Activated T-cell treated with anti-CD3 and anti-CD28 coated beads for 24 hours (primary cell): ENCODE measurements around the gene DERL2.

Source experiments
- DNase-seq: peaks from one replicate; pipeline ENCODE4 v3.0.0-alpha.2; 2020; ENCODE audit warnings: low read depth

The DERL2 gene

DNA sequence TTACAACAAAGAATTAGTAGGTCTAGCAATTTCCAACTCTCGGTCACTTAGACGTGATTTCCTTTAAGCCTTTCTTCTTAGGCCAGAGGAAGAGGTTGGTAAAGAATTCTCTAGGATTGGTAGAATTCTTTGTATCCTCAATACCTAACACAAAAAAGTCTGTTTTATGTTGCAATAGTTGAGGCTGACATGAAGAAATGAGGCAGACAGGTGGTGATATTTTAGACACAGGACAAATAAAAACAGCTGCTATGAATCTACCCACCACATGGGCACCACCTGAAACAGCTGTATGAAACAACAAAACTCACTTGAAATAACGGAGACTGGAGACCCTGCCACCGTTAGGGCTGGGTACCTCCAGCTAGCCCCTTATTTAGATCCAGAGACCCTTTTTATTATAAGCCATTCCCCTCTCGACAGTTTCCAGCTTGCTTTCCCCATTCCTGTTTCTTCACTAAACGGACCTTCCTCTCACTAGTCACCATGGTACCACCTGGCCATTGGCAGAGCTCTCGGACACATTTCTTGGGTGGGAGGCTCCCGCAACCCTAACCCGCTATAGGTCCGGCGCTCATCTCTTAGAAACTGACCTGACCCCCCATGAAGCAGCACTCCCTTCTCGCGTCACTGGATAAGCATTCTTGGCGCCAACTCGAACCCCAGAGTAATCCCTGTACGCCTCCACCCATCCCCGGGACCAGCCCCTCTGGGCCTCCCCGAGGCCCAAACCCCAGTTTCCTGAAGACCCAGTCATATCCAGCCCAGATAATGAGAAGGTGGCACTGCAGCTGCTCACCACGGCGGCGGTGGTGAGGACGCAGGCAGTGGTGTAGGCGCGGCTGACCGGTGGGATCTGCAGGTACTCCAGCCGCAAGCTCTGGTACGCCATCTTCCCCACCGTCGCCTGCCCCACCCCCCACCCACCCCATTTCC lies at the start of gene DERL2:
Gene DERL2, minus strand, starts transcription at position 909 of the 936 bp plus-strand sequence. Its CDS starts 17 bp downstream, at position 892.
- DNase-seq = no peak

DNA sequence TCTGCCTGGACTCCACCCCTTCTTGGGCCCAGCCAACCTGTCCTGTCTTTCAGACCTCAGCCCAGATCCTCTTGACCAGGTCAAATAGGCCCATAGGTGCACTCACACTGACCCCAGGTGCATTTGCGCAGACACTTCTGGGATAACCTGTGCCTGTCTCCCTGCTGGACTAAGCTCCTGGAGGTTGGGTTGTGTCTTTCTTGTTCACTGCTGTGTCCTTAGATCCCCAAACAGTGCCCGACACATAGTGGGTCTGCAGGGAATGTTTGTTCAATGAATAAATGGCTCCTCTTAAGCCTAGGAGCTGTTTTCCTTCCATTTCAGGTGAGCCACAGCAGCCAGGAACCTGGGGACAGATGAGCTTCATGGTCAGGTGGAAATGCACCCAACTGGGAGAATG lies 49.5 kb upstream of the DERL2 start:
- DNase-seq = no peak

DNA sequence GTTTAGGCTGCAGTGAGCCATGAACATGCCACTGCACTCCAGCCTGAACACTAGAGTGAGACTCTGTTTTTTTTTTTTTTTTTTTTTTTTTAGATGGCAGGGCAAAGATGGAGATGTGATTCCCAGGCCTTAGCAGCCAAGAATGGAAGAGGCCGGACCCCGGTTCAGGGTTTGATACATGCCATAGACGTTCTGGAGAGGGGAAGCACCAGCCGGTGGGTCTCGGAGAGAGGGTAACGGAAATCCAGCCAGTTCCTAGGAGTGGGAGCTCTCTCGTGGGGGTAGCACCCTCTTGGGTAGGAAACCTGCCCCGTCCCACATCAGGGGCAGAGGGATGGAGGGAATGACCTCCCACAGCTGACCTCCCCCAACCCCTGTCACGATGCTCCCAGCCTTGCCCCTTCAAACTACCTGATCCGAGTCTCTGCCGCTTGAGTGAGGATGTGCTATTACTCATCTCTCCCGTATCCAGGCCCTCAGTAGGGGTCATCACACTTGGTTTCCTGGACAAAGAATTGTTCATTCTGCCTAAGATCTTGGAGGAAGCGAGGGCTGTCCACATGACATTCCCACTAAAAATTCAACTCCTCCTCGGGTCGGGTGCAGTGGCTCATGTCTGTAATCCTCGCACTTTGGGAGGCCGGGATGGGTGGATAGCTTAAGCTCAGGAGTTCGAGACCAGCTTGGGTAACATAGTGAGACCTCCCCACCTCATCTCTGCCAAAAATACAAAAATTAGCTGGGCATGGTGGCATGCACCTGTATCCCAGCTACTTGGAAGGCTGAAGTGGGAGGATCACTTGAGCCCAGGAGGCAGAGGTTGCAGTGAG lies 47.7 kb upstream of the DERL2 start:
- no peak for DNase-seq

DNA sequence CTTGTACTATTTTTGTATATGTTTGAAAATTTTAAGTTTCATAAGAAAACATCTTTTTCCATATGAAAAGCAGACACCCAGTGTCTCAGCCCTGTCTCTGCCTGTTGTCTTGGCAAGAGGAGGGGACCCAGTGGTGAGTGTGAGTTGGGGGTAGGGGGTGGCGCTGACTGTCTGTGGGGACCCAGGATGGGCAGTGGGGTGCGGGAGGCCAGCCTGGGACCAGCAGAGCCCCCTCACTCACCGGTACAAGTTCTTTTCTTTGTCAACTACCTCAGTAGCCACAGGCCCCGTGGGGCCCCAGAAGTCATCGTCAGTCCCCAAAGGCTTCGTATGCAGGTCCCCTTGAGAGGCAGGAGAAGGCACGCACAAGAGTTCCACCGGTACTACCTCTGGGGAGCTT lies 46.6 kb upstream of the DERL2 start:
- DNase-seq = no peak

DNA sequence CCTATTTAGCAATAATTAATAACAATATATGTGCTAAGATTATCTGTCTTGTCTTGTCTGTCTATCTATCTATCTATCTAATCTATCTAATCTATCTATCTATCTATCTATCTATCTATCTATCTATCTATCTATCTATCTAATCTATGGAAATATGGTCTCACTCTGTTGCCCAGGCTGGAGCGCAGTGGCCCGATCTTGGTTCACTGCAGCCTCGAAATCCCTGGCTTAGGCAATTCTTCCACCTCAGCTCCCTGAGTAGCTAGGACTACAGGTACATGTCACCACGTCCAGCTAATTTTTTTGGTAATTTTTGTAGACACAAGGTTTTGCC lies 45.1 kb upstream of the DERL2 start:
- DNase-seq = no peak

DNA sequence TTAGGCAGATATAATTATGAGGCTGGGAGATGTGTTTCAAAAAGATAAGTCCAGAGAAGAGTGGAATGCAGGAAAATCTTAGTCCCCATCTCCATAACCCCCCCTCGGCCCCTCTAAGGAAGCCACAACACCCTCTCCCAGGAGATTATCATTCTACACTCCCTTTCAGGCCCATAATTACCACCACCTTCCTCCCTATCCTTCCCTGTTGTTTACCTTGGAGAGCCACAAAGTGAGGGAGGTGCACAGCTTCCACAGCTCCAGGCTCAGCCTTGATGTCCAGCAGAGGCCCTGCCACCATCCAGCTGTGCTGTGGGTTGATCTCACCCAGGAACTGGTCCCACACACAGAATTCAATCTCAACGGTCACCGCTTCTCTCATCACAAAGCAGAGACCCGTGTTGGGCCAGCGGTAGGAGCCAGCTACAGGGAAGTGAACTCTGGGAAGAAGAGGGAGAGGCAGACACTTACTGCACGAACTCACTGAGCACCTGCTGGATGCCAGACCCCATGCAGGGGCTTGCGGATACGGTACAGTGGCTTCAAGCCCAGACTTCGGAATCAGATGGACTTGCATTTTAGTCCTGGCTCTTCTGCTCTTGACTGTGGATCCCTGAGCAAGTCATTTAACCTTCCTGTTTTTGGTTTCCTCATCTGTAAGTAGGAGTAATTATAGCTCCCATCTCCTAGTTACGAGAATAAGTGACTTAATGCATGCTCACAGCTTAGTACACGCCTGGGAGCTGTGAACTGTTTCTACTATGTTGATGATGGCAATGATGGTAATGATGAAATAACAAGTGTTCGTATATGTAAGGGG lies 44.5 kb upstream of the DERL2 start:
- DNase-seq = no peak

DNA sequence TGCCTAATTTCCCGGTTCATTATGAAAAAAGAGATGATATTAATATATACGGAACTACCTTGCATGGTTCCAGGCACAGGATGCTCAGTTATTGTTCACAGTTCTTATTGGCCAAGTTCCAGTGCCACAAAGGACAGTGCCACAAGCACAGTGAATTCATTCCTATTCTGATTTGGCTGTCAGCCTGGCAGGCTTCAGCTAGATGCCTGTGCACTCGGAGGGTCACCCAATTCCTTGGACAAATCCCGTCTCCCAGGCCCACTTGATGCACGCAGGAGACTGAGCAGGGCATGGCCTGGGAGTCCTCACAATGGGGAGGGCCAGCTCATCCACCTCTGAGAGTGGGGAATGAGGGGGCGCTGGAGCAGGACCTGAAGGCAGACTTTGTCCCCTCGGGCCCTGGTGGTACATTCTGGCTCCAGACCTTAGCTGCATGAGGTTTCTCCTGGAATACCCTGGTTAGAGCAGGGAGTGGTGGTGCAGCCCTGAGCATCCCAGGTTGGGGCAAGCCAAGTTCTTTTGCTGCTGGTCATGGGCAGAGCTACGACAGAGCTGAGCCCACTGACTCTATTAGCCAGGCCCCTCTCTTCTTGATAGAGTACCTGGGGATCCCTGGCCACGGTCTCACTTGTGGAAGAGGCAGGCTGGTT lies 41.7 kb upstream of the DERL2 start:
- DNase-seq = no peak

DNA sequence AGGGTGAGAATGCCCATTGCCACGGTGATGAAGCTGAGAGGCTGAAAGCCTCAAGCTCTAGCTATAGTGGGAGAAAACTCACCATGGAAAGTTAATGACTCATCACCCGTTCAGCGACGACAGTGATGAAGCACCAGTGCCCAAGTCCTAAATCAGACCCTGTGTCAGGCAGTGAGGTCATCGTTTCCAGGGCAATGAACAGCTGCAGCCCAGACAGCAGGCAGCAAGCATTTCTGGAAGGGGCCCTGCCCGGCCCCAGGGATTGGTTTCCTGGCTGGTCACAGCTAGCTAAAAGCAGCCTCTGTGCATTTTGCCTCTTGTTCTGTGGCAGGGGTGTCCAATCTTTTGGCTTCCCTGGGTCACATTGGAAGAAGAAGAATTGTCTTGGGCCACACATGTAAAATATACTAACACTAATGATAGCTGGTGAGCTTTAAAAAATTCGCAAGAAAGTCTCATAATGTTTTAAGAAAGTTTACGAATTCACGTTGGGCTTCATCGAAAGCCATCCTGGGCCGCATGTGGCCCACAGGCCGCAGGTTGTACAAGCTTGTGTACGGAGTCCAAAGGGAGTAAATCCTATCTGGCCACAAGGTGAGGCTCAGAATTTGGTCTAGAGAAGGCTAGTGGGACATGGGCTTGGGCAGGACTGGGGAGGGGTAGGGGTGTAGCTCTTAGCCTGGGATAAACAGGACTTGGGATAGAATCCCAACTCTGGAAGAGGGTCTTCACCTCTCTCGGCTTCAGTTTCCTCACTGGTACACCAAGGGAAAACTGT lies 41.0 kb upstream of the DERL2 start:
- peak; percentile 63 for DNase-seq

DNA sequence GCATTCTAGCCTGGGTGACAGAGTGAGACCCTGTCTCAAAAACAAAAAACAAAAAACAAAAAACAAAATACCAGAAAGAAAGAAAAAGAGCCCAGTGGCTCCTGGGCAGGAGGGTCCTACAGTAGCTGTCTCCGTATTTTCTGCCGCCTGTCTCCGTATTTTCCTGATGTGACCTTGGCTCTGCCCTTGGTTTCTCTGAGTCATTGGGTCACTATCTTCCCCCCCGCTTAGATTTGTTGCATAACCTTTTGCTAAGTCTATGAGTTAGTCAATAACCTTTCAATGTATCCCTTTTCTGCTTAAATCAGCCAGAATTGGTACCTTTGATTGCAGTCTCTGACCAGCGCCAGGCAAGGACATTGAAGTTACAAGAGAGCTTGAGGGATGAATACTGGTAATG lies 37.3 kb upstream of the DERL2 start:
- no peak for DNase-seq

DNA sequence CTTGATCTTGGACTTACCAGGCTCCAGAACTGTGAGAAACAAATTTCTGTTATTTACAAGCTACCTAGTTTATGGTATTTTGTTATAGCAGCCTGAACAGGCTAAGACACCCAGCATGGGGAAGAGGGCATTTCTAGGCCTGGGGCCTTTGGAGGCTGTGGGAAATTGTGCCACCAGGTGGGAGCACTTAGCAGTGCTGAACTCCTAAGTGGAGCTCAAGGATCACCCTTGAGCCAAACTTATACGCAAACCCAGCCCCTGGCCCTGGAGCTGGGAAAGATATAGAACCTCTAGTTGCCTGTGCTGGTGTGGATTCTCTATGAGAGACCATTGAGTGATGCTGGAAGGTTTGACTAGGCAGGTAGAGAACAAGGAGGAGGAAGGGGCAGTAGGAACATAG lies 36.5 kb upstream of the DERL2 start:
- no peak for DNase-seq

DNA sequence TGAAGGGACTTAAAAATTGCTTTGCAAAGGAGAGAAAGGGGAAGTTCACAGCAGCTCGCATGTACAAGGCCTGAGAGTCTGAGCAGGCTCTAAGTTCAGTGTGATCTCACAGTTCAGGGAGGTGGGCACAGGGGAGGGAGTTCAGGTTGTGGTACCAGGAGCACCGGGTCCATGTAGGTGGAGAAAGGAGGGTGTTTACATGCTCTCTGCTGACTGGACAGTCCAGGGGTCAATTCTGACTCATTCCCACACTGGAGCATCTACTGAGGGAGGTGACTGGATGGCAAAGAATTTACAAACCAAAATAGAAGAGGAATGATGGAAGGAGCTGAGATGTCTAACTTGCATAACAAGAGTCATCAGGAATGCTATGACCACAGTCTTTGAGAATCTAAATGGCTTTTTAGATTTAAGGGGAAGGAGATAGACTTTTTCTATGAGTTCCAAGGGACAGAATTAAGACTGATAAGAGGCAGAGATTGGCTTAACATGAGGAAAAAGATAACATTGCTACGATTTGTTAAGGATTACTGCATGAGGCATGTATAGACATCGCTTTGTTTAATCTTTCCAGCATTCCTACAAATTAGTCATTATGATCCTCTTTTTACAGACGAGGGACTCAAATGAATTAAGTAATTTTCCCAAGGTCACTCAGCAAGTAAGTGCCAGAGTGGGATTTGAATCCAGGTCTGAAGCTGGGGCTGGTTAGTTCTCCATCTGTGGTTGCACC lies 30.2 kb upstream of the DERL2 start:
- no peak for DNase-seq

DNA sequence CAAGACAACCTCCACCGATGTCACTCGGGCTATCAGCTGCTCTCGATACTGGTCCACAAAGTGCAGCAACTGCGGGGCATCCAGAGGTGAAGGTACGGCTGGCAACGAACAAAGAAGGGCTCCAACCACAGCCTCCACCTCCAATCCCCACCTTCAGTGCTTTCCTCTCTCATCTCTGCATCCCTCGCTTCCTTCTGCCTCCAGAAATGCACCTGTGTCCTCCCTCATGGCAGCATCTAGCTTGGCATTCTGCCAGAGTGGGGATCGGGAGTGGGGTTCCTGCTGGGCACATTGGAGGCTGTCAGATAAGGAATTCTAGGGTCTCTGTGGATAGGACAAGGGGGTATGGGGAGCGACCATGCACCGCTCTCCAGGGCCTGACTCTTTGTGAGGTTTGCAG lies 29.0 kb upstream of the DERL2 start:
- no peak for DNase-seq

DNA sequence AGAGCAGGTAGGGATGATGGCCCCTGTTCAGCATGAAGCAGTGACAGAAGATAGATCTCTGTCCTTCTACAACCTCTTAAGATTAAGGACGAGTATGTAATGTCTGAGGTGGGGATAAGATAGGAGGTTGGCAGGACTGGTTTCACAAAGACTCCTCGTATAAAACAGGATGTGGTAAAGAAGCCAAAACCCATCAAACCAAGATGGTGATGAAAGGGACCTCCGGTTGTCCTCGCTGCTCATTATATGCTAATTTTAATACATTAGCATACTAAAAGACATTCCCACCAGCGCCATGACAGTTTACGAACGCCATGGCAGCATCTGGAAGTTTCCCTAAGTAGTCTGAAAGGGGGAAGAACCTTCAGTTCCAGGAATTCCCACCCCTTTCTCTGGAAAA lies 27.6 kb upstream of the DERL2 start:
- no peak for DNase-seq

DNA sequence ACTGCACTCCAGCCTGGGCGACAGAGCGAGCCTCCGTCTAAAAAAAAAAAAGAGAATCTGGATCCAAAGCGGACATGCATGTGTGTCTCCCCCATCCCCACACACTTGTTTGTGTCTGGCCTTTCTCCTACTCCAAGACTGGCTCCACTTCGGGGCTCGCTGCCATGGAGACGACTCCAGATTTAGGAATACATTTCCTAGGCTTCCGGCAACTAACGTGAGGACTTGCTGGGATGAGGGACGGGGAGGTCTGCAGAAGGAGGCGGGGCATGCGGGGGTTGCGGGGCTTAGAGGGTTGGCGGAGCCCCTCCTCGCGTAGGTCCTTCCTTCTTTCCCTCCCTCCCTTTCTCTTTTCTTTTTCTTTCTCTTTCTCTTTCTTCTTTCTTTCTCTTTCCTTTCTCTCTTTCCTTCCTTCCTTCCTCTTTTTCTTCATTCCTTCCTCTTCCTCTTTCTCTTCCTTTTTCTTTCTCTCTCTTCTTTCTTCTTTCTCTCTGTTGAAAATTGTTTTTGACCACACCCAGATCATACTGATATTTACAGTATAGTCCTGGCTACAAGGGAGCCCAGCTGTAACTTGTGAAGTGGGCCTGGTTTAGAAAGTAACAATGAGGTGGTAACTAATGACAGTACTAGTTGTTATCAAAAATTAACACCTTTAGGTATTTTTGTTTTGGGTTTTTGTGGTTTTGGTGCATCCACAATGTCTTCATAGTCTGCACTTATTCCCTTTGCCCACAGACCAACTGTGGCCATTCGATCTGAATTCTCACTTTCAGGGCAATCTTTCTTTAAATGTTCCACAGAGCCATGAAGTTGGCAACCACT lies 25.6 kb upstream of the DERL2 start:
- DNase-seq = no peak

DNA sequence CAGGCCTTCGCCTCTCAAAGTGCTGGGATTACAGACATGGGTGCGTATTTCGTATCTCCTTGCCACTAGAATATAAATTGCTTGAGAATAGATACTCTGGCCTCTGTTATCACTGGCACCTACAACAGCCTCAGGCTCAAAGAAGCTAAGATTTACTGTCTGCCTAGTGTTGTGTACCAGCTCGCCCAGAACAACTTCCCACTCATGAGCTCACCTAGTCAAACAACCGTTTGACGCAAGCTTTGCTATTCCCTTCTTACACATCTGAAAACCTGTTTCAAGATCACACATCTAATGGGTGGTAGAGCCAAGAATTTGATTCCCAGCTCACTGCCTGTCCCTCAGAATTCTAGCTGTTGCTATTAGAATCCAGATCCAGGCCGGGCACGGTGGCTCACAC lies 24.8 kb upstream of the DERL2 start:
- no peak for DNase-seq

DNA sequence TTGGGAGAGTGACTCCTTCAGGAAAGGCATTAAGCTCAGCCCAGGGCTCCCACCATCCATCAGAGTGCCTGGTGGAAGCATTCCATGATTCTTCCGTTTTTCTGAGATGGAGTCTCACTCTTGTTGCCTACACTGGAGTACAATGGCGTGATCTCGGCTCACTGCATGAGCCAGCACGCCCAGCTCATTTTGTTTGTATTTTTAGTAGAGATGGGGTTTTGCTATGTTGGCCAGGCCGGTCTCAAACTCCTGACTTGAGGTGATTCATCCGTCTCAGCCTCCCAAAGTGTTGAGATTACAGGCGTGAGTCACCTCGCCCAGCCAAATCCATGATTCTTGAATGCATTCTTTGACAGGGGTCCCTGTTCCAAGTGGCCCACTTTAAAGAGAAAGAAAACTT lies 23.5 kb upstream of the DERL2 start:
- no peak for DNase-seq

DNA sequence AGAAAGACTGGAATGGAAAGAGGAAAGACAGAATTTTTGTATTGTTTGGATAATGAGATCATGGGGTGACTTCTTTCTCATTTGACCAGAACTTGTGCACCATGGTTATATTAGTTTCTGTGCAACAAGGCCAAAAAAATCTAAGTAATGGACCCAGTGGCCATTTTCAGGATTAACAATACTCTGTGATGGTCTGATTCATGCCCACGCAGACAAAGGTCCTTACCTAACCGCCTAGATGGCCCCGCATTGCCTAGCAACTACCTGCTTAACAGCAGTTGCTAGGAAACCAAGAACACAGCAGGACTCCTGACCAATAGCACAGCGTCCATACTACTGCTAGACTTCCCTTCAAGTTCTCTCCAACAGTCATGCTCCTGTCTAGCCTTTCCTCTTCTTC lies 22.8 kb upstream of the DERL2 start:
- DNase-seq = no peak

DNA sequence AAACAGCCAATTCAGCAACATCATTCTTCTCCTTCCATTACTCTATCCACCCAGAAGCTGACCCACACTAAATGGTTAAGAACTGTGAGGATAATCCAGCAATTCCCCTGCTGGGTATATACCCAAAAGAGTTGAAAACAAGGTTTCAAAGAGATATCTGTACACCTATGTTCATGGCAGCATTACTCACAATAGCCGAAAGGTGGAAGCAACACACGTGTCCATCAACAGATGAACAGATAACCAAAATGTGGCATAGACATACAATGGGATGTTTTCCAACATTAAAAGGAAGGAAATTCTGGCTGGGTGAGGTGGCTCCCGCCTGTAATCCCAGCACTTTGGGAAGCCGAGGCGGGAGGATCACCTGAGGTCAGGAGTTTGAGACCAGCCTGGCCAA lies 20.3 kb upstream of the DERL2 start:
- DNase-seq = no peak

DNA sequence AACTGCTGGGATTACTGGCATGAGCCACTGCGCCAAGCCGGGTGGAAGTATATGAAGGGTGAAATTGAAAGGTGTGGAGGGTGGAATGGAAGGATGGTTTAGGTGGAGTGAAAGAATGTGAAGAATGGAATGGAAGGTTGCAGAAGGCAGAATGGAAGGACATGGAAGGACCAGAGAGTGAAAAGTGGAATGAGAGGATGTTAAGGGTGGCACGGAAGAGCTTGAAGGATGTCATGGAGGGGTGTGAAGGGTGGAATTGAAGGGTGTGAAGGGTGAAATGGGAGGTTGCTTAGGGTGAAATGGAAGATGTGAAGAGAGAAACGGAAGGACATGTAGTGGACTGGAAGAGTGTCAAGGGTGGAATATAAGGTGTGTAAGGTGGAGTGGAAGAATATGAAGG lies 16.6 kb upstream of the DERL2 start:
- no peak for DNase-seq

DNA sequence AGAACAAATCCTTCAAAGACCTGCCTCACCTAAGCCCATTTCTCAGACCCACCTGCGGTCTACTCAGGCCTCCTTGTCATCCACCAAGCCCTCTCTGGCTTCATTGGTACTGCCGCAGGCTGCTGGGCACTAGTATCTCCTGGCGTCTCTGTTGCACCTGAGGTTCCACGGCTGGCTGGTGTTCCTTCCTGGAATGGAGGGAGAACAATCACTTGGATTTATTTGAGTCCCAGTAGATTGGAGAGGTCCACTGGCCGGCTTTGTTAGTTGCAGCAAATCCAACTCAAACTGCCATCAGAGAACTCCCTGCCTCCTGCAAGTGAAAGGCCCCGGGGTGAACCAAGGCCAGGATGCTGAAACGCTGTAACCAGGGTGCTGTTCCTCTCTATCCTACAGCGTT lies 15.7 kb upstream of the DERL2 start:
- no peak for DNase-seq
